Daoy (cell line): ENCODE results near the gene KLHDC7B. TPM values are rescaled to one million over a fixed set of nuclear protein-coding genes. Genes with fewer than 3 reads are reported as not detected.
A peak's percentile ranks its signal among the peaks of the same experiment; 100 is the strongest.
"Not testable (repeated sequence)": the region's sequence is repeated elsewhere in the genome, so short reads cannot be mapped to it uniquely, and the experiment has no call there.

Experiments used
- DNase-seq: peaks from one replicate; pipeline ENCODE4 v3.0.0-alpha.2; 2015; ENCODE audit warnings: low read depth
- total RNA-seq: library from RNA; depleted of rRNA; stranded (reverse); fragments of >200 nt; shearing (Covaris generic); gene quantifications from 2 replicates; pipeline ENCODE4 v1.2.3, GENCODE V29; 2014

The KLHDC7B gene
- total RNA-seq, 1 experiment from 2014 or later: 0.06 TPM

- no peak for DNase-seq
Observed at GRCh38 chr22:50517495-50518260, 28.0 kb upstream of the KLHDC7B start.

GRCh38 chr22:50518606-50519005 is 27.1 kb upstream of the KLHDC7B start:
- no peak for DNase-seq

GRCh38 chr22:50519151-50519550 is 26.5 kb upstream of the KLHDC7B start:
- no peak for DNase-seq

- not testable (repeated sequence) for DNase-seq
Observed at GRCh38 chr22:50520184-50520583, 25.5 kb upstream of the KLHDC7B start.

- DNase-seq: no peak
Observed at GRCh38 chr22:50520826-50521453, 24.8 kb upstream of the KLHDC7B start.

GRCh38 chr22:50521710-50522109 is 24.0 kb upstream of the KLHDC7B start:
- peak; percentile 1 for DNase-seq

- DNase-seq: peak; percentile 0
Observed at GRCh38 chr22:50522208-50522805, 23.4 kb upstream of the KLHDC7B start.

GRCh38 chr22:50522806-50523438 is 22.8 kb upstream of the KLHDC7B start:
- DNase-seq: peak; percentile 3

GRCh38 chr22:50523458-50523805 is 22.3 kb upstream of the KLHDC7B start:
- no peak for DNase-seq

- peak; percentile 6 for DNase-seq
Observed at GRCh38 chr22:50523806-50524675, 21.7 kb upstream of the KLHDC7B start.

GRCh38 chr22:50524676-50525103 is 21.0 kb upstream of the KLHDC7B start:
- DNase-seq: no peak

GRCh38 chr22:50525104-50525857 is 20.4 kb upstream of the KLHDC7B start, which contains the start of gene SCO2:
Gene SCO2 (minus strand): TSS chr22:50525598. CDS start chr22:50524411, 1,187 bp downstream.
- peak; percentile 98 for DNase-seq

GRCh38 chr22:50525858-50526107 is 19.9 kb upstream of the KLHDC7B start:
- no peak for DNase-seq

GRCh38 chr22:50526108-50526833 is 19.4 kb upstream of the KLHDC7B start:
- DNase-seq: peak; percentile 89

- DNase-seq: peak; percentile 23
Observed at GRCh38 chr22:50526834-50527801, 18.6 kb upstream of the KLHDC7B start.

- DNase-seq: peak; percentile 2
Observed at GRCh38 chr22:50527921-50528681, 17.6 kb upstream of the KLHDC7B start.

GRCh38 chr22:50528682-50529415 is 16.9 kb upstream of the KLHDC7B start:
- peak; percentile 5 for DNase-seq
